Measurements from ENCODE around the gene CSTA.

- no peak for TF ChIP-seq ASH2L (IDR thresholded peaks at IDR 0.05; ENCODE audit: low read length)
- no peak for TF ChIP-seq SP4 (IDR thresholded peaks at IDR 0.05; ENCODE audit: low read length)
- TF ChIP-seq SIRT6 (IDR thresholded peaks at IDR 0.05; ENCODE audit: low read length): no peak
- no peak for TF ChIP-seq CTCF (IDR thresholded peaks at IDR 0.05; ENCODE audit: control extremely low read depth in 1 of 3, insufficient read depth in 1 of 3, low read depth in 1 of 3, low read length in 3 of 3)
- TF ChIP-seq USF2 (IDR thresholded peaks at IDR 0.05; ENCODE audit: low read length): no peak
- no peak for TF ChIP-seq EZH2 (IDR thresholded peaks at IDR 0.05; ENCODE audit: low read depth, low read length, severe bottlenecking)
- no peak for TF ChIP-seq RAD21 (IDR thresholded peaks at IDR 0.05 in 1 of 2, conservative IDR thresholded peaks at IDR 0.05 in 1 of 2; ENCODE audit: low read depth in 2 of 2, low read length in 2 of 2)
- TF ChIP-seq CEBPB (IDR thresholded peaks at IDR 0.05; ENCODE audit: low read depth, low read length): no peak
- no peak for TF ChIP-seq MAX (IDR thresholded peaks at IDR 0.05)
- TF ChIP-seq CREB1 (IDR thresholded peaks at IDR 0.05): no peak
- TF ChIP-seq NRF1 (IDR thresholded peaks at IDR 0.05; ENCODE audit: low read depth, low read length): no peak
- TF ChIP-seq GABPA (IDR thresholded peaks at IDR 0.05; ENCODE audit: borderline replicate concordance, insufficient read depth, low read length): no peak
- TF ChIP-seq SIN3A (conservative IDR thresholded peaks at IDR 0.05 in 1 of 2, IDR thresholded peaks at IDR 0.05 in 1 of 2; ENCODE audit: low read depth in 1 of 2, low read length in 2 of 2): no peak
- TF ChIP-seq POLR2AphosphoS5 (IDR thresholded peaks at IDR 0.05; ENCODE audit: low read depth, low read length): no peak
Observed at GRCh38 chr3:122325769-122326168, 721 bp downstream of the CSTA start.

All from H1 (cell line).